GM18505 (cell line): Measurements from ENCODE around the gene ZNF391.

Experiments
- ATAC-seq: cut with Tn5 transposase; IDR thresholded peaks from one replicate; pipeline ENCODE4 v1.9.1; 2021; ENCODE audit not compliant: unreplicated experiment
- POLR2A ChIP-seq: IDR thresholded peaks from 4 replicates; pipeline ENCODE4 v1.6.1; 2011; ENCODE audit warnings: borderline replicate concordance; ENCODE audit not compliant: insufficient read depth, insufficient read length; ENCODE audit errors: extremely low read depth

The ZNF391 gene

DNA sequence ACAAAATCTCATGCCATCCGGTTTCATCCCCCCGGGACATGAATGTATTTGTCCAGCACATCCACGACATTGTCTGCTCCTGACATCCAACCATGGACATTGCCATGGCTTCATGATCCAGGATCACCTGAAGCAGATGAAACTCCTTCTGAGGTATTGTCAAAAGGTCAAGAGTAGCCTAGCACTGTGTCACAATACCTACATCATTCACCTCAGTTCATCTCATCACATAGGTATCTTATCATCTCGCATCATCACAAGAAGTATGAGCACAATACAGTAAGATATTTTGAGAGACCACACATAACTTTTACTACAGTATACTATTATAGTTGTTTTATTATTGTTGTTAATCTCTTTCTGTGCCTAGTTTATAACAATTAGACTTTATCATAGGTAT is 50.8 kb downstream of the ZNF391 start:
- ATAC-seq: no peak
- no peak for TF ChIP-seq POLR2A

DNA sequence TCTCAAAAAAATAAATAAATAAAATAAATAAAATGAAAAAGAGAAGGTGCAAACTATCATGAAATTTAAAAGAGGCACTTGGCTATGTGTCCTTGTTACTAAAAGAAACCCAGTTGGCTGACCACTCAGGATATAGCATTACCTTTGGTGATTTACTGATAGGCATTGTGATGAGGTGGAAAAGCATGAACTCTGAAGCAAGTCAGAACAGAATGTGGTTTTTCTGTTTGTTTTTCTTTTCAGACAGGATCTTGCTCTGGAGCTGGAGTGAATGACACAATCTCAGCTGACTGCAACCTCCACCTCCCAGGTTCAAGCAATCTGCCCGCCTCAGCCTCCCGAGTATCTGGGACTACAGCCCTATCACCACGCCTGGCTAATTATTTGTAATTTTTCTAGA is 52.4 kb downstream of the ZNF391 start:
- ATAC-seq: no peak
- no peak for TF ChIP-seq POLR2A

DNA sequence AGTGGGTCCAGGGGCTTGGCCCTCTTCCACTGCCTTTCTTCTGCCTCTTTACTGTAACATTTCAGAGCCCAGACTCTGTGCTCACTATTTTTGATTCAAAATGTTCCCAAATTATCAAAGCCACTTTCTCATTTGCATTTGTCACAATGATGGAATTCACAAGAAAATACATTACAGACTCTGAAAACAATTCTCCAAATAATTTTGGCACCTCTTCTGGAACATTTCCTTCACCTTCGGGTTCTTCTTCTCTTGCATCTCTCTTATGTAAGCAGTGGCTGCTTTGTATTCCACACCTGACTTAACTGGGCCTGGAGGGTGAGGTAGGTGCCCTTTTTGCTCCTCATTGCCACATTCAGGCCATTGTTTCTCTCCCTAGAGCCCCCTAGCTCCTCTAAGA is 54.4 kb downstream of the ZNF391 start:
- no peak for ATAC-seq
- TF ChIP-seq POLR2A: no peak

DNA sequence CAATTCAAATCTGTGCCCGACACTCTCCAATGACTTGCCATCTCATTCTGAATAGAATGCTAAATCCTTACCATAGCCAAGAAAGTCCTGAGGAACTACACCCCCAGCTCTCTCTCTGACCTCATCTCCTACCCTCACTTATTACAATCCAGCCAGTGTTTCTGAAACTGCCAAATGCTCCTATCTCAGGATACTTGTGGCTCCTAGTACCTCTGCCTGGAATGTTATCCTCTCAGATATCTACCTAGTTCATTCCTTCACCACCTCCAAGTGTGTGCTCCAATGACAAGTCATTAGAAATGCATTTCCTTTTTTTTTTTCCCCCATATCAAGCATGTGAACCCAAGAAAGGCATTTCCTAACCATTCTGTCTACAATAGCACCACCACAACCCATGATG is 59.9 kb downstream of the ZNF391 start:
- TF ChIP-seq POLR2A: no peak
- no peak for ATAC-seq

DNA sequence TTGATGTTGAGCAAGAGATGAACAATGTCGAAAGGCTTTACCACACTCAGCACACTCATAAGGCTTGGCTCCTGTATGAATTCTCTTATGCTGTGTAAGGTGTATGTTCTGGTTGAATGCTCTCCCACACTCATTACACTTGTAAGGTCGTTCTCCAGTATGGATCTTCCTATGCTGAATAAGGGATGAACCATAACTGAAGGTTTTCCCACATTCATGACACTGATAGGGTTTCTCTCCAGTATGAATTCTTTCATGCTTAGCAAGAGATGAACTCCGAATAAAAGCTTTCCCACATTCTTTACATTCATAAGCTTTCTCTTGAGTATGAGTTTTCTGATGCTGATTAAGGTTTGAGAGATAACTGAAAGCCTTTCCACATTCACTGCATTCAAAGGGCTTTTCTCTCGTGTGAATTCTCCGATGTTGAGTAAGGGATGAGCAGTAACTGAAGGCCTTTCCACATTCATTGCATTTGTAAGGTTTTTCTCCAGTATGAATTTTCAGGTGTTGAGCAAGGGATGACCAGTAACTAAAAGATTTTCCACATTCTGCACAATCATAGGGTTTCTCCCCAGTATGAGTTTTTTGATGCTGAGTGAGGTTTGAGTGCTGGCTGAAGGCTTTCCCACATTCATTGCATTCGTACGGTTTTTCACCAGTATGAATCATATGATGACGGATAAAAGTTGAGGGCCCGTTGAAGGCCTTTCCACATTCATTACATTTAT is 63.3 kb downstream of the ZNF391 start:
- no peak for TF ChIP-seq POLR2A
- no peak for ATAC-seq

DNA sequence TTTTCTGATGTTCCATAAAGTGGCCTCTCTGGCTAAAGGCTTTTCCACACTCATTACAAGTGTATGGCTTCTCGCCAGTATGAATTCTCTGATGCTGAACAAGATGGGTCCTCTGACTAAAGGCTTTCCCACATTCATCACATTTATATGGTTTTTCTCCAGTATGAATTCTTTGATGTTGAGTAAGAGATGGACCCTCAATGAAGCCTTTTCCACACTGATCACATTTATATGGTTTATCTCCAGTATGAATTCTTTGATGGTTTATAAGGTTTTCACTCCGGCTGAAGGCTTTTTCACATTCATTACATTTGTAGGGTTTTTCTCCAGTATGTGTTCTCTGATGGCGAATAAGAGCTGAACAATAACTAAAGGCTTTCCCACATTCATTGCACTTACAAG is 63.9 kb downstream of the ZNF391 start:
- TF ChIP-seq POLR2A: no peak

More for the DNA sequence above, 63.9 kb downstream of the ZNF391 start:
- no peak for ATAC-seq
